ENCODE measurements around the gene CXCL9. TPM values are rescaled to one million over a fixed set of nuclear protein-coding genes. Genes with fewer than 3 reads are reported as not detected.
A peak's percentile ranks its signal among the peaks of the same experiment; 100 is the strongest.
"Not testable (repeated sequence)": the region's sequence is repeated elsewhere in the genome, so short reads cannot be mapped to it uniquely, and the experiment has no call there.

Gene CXCL9
- total RNA-seq, 1 experiment from 2014 or later, result 0.13 TPM

DNA sequence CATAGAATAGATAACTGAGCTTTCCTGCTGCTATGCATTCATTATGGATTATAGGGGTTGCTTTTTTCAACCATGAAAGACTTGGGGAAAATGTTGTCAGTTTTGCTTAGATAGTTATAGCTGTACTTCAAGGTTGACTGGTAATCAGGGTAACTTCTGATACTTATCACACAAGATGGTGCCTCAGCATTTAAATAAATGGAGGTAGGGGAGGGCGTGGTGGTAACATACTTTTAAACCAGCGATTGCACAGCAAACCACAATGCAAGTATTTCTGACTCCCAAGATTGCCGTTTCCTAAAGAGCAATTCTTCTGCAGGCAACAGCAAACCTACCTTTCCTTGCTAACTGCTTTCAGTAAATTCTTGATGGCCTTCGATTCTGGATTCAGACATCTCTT, 14.7 kb upstream of the CXCL9 start:
- no peak for DNase-seq (ENCODE audit: low read depth, low spot score)

DNA sequence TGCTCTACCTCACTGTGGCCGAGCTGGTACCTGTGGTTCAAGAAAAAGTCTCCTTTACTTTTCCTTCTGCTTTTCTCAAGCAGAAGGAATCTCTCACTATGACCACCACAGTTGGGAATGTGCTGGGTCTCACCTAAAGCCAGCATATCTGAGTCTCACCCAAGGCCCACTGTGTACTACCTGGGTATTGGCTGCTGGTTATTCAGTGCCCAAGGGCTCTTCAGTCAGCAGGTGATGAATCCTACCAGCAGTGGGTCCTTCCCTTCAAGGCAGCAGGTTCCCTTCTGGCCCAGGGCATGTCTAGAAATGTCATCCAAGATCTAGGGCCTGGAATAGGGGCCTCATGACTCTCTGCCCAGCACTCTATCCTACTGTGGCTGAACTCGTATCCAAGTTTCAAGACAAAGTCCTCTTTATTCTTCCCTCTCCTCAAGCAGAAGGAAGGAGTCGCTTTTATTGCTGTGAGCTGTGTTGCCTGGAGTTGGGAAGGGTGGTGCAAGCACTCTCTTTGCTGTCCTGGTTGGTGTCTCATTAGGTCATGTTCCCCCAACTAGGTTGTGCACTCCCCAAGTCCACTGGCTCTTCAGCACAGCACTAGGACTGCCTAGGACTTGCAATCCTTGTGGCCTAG, 9.9 kb upstream of the CXCL9 start:
- peak; percentile 60 for DNase-seq (ENCODE audit: low read depth, low spot score)
- in situ Hi-C loops (cut with HindIII; ENCODE audit: low pct_unique_long_range_greater_than_20kb, low sequenced_read_pairs), result no loop called here

More for the DNA sequence above, 14.7 kb upstream of the CXCL9 start:
- in situ Hi-C loops (cut with HindIII; ENCODE audit: low pct_unique_long_range_greater_than_20kb, low sequenced_read_pairs), result no loop called here

DNA sequence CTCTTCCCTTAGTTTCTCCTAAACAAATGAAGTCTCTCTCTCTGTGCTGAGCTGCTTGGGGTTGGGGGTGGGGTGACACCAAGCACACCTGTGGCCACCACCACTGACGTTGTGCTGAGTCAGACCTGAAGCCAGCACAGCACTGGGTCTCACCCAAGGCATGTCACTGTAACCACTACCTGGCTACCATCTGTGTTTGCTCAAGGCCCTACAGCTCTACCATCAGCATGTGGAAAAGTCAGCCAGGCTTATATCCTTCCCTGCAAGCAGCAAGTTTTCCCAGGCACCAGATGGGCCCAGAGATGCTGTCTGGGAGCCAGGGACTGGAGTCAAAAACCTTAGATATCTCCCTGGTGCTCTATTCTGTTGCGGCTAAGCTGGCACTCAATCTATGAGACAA, 9.1 kb upstream of the CXCL9 start:
- in situ Hi-C loops (cut with HindIII; ENCODE audit: low pct_unique_long_range_greater_than_20kb, low sequenced_read_pairs), result no loop called here
- DNase-seq (ENCODE audit: low read depth, low spot score), result no peak

DNA sequence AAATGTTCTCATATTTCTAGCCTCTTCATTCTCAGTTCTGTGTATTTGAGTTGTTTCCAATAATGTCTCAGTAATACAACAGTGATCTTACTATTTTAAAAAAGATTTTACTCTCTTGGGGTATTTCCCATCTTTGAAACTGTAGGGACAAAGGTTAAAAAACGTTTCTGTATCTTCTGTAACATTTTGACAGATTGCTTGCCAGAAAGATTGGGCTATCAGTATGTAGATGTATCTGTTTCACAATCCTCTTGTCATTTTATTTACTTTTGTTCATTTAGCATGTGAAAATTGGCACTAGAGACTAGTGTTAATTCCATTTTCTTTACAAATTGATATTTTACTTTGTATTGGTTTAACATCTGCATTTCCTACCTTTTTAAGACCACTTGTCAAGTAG, 6.2 kb upstream of the CXCL9 start:
- no peak for DNase-seq (ENCODE audit: low read depth, low spot score)
- in situ Hi-C loops (cut with HindIII; ENCODE audit: low pct_unique_long_range_greater_than_20kb, low sequenced_read_pairs), result no loop called here

DNA sequence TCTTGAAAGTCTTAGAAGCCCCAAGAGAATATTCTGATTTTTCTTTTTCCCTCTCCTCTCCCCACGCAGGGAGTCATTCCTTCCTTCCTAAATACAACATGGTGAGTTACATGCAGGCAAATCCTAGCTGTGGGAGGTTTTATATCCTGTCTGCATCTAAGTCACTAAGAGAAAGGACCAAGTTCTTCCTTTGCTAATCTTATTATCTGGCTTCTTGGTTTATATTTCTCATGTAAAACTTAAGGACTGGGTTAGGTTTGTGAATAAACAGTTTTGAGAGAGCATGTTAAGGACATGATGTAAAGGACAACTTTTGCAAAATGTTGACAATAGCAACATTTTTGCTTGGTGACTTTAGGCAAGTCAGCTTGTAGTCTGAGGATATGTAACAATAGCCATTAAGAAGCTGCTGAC, 5.1 kb upstream of the CXCL9 start:
- in situ Hi-C loops (cut with HindIII; ENCODE audit: low pct_unique_long_range_greater_than_20kb, low sequenced_read_pairs), result no loop called here
- no peak for DNase-seq (ENCODE audit: low read depth, low spot score)

DNA sequence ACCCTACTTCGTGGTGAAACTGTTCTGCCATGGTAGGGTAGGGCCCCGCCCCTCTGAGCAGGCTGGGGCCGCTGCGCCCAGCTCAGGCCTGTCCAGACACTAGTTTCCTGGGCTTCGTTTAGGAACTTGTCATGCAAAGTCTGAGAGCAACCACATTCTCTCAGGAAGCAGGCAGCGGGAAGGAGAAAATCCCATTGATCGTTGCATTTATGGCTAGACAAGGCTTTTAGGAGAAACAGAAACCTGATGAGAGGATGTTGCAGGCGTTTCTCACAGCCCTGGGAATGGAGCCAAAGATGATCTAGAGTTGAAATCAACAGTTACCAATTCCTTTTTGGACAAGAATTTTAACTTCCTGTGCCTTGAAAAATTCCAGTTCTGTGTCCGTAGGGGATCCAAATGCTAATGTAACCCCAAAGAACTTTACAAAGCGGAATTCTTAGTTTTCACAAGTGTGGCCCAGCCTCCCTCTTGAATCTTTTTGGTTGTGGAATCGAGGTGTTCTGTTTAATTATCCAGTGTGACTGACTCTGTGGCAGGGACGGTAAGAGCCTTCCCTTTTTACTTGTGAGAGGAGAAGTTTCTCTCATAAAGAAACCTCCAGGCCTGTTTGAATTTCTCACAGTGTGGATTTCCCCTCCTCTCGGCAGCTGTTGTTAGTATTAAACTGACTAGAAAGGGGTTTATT, 4.5 kb upstream of the CXCL9 start:
- in situ Hi-C loops (cut with HindIII; ENCODE audit: low pct_unique_long_range_greater_than_20kb, low sequenced_read_pairs), result no loop called here
- no peak for DNase-seq (ENCODE audit: low read depth, low spot score)

DNA sequence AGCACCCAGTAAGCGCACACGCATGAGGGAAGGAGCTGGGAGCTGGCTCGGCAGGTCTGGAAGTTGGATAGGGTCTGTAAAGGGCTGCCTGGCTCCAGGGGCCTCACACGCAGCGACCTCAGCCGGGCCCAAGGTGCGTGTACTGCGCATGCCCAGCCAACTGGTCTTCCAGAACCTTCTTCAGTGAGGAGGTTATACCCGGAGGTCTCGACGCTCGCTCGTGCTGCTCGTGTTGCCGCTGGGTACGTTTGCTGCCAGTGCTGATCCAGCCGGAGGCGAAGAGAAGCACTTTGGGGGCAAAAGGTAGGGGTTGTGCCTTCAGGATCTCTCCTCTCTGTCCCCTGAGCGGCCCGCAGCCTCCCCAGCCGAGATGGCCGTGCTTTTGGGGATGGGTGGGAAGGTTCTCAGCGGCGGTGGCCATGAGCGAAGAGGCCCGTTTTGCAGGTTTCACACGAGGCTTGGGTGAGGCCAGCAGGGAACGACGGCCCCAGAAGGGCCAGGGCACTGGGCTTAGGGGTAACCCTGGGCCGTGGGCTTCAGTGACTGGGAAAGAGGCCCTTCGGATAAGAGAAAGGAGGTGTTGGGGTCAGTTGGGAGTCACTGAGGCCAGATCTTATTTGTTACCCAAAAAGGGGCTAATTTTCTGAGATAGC, 3.8 kb upstream of the CXCL9 start:
- in situ Hi-C loops (cut with HindIII; ENCODE audit: low pct_unique_long_range_greater_than_20kb, low sequenced_read_pairs), result no loop called here
- DNase-seq (ENCODE audit: low read depth, low spot score), result no peak

DNA sequence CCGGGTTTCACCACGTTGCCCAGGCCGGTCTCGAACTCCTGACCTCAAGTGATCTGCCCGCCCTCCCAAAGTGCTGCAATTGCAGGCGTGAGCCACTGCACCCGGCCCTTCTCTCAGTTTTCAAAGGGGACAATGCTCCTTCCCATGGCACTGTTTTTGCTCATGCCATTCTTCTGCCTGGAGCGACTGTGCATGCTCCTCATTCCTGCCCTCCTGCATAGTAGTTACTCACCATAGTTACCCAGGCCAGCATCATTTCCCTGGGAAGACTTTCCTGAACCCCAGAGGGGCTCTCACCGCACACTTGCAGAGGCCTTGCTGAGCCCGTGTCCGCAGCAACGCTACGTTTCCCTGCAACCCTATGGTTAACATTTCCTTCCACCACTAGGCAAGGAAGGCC, 3.3 kb upstream of the CXCL9 start:
- no peak for DNase-seq (ENCODE audit: low read depth, low spot score)
- in situ Hi-C loops (cut with HindIII; ENCODE audit: low pct_unique_long_range_greater_than_20kb, low sequenced_read_pairs), result no loop called here

DNA sequence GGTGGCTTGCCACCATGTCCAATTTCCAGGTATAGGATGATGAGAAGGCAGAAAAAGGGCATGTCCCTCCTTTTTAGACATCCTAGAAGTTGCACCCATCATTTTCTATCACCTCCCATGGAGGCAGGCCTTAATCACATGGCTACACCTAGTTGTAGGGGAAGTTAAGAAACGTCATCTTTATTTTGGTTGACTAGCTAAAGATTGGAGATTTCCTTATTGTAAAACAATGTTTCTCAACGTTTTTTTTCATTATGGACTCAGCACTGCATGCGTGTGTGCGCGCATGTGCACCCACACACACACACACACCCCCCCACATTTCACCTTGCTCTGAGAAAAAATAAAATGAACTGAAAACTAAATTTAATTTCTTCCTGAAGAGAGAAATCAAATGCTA, 2.0 kb upstream of the CXCL9 start:
- no peak for DNase-seq (ENCODE audit: low read depth, low spot score)
- in situ Hi-C loops (cut with HindIII; ENCODE audit: low pct_unique_long_range_greater_than_20kb, low sequenced_read_pairs), result no loop called here

DNA sequence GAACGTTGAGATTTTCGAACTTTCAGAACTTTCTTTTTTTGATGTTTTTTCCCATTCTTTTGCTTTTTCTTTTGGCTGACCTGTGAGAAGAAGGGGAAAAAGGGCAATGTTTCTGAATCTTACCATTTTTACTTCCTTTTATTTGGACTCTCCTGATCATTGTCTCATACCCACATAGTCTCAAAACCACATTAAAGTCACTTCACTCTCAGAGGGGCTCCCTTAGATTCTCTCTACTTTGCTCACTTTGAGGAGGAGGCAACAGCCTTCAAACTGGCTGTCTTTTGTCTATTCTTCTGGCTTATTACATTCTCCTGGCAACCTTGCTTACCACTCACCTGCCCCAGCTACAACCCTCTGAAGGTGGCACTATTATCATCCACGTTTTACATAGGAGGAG, 3.7 kb downstream of the CXCL9 start:
- DNase-seq (ENCODE audit: low read depth, low spot score), result no peak
- in situ Hi-C loops (cut with HindIII; ENCODE audit: low pct_unique_long_range_greater_than_20kb, low sequenced_read_pairs), result no loop called here

DNA sequence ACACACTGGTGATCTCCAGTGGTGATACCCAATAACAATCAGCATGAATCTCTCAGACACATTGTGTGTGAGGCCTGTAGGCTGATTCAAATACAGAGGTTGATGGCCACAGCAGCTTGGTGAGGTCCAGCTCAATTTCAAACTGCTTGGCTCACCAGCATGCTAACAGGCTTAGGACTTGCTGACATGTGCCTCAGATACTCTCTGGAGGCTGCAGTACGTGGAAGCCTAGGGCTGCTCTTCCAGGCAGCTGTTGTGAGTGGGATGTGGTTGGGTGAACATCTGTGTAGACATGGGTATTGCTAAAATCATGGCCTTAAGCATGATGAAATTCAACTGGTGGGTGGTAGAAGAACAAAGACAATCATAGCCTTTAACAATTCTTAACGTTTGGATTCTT, 4.3 kb downstream of the CXCL9 start:
- no peak for DNase-seq (ENCODE audit: low read depth, low spot score)
- in situ Hi-C loops (cut with HindIII; ENCODE audit: low pct_unique_long_range_greater_than_20kb, low sequenced_read_pairs), result no loop called here

DNA sequence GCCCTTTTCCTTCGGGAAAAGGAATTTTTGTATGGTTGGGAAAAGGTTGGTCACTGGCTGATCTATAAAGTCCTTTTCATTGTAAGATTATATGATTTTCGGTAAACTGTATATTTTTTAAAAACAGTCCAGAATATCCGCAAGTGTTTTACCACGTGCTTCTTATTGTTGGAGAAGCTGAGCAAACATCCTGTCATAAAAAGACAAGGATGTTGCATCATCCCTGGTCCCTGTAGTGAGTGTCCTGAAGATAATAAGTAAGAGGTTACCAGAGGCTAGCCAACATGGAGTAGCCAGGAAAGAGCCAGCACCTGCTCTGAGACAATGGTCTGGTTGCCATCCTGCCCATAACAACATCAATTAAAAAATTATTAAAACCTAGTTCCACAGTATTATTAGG, 5.1 kb downstream of the CXCL9 start:
- in situ Hi-C loops (cut with HindIII; ENCODE audit: low pct_unique_long_range_greater_than_20kb, low sequenced_read_pairs), result no loop called here
- DNase-seq (ENCODE audit: low read depth, low spot score), result no peak

DNA sequence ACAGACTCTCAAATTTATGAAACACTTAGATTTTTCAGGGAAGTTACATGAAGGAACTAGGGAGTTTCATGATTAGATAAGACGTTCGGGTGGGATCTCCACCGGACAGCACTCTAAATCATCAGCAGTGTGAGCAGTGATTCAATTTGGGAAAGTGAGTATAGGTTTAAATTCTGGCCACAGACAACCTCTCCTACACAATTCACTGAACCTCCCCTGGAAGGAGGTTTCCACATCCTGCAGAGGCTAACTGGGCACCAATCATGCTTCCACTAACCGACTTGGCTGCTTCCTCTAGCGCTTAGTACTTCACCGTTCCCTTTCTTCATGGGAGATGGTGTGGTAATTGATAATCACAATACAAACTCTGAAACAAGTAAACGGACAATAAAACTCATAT, 5.6 kb downstream of the CXCL9 start:
- no peak for DNase-seq (ENCODE audit: low read depth, low spot score)
- in situ Hi-C loops (cut with HindIII; ENCODE audit: low pct_unique_long_range_greater_than_20kb, low sequenced_read_pairs), result no loop called here

DNA sequence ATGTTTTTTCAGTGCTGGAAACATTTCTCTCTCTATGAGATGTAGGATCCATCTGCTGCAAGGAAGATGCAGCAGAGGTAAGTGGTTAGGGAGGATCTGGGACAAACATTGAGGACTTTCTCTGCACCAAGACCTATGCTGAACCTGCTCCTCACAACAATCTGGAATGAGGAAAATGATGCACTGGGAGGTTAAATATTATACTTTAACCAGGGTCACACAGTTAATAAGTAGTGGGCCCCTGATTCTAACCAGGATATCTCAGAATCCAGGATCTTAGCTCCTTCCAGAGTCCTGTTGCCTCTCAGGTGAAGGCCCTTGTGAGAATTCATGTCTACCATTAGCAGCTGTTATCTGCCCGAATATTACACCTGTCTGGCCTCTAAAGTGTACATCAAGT, 7.0 kb downstream of the CXCL9 start:
- in situ Hi-C loops (cut with HindIII; ENCODE audit: low pct_unique_long_range_greater_than_20kb, low sequenced_read_pairs), result no loop called here
- DNase-seq (ENCODE audit: low read depth, low spot score), result no peak

DNA sequence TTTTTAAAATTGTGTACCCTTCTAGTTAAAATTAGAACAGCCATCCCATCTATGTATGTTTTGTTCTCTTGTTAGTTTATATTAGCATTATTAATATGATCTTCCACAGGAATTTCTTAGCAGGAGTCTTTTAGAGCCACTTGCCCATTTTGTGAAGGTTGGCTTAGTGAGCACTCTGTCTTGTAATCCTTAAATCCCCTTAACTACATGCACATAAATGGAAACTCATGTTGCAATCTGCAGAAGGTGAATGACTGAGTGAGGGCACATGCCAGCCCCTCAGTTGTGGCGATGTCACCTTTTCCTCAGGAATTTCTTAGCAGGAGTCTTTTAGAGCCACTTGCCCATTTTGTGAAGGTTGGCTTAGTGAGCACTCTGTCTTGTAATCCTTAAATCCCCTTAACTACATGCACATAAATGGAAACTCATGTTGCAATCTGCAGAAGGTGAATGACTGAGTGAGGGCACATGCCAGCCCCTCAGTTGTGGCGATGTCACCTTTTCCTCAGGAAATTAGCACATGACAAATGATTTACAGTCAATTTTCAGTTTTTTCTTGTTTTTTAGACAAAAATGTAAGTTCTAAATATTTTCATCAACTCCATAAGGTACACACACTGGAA, 8.7 kb downstream of the CXCL9 start:
- in situ Hi-C loops (cut with HindIII; ENCODE audit: low pct_unique_long_range_greater_than_20kb, low sequenced_read_pairs); DNase-seq (ENCODE audit: low read depth, low spot score): not testable (repeated sequence)

DNA sequence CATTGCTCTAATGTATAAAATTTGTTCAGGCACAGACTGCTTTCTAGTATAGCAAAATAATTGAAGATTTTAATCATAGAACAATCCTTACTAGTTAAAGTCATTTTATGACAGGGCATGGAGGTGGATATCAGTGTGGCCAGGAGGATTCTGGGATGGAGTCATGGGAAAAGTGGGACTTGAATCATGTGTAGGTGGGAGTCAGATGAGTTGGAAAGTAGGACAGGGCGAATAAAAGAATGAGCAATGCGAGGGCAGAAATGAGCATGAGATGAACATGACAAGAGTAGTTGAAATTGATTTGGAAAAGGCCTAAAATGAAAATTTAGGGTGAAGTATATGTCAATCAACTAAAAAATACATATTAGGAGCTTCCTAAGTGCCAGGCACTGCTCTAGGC, 9.4 kb downstream of the CXCL9 start:
- in situ Hi-C loops (cut with HindIII; ENCODE audit: low pct_unique_long_range_greater_than_20kb, low sequenced_read_pairs), result no loop called here
- no peak for DNase-seq (ENCODE audit: low read depth, low spot score)

DNA sequence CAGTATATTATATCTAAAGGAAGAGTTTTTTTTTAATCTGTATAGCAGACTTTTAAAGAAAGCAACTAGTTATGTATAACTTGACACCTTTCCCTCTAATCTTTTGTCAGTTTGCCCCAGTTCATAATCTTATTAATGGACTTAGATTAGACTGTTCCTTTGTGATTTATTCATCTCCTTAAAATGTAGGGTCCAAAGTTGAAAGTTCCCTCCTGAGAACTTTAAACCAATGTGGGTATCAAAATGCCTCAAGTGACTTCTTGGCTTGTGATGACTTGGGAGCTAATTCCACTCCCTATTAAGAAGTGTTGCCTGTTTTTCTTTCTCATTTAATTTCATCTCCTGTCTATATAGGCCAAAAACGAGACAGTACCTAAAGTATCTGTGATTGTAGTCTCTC, 10.2 kb downstream of the CXCL9 start:
- in situ Hi-C loops (cut with HindIII; ENCODE audit: low pct_unique_long_range_greater_than_20kb, low sequenced_read_pairs), result no loop called here
- DNase-seq (ENCODE audit: low read depth, low spot score), result no peak

DNA sequence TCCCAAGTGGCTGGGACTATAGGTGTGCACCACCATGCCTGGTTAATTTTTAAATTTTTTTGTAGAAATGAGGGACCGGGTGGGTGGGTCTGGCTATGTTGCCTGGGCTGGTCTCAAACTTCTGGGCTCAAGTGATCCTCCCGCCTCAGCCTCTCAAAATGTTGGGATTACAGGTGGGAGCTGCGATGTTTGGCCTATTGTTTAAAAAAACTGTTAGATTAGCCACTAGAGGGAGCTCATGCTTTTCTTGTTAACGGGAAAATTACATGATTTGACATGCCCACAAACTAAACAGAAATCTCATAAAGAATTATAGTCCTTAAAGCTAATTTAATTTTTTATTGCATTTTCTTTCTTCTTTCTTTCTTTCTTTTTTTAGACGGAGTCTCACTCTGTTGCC, 11.6 kb downstream of the CXCL9 start:
- DNase-seq (ENCODE audit: low read depth, low spot score), result peak; percentile 67
- in situ Hi-C loops (cut with HindIII; ENCODE audit: low pct_unique_long_range_greater_than_20kb, low sequenced_read_pairs), result no loop called here

DNA sequence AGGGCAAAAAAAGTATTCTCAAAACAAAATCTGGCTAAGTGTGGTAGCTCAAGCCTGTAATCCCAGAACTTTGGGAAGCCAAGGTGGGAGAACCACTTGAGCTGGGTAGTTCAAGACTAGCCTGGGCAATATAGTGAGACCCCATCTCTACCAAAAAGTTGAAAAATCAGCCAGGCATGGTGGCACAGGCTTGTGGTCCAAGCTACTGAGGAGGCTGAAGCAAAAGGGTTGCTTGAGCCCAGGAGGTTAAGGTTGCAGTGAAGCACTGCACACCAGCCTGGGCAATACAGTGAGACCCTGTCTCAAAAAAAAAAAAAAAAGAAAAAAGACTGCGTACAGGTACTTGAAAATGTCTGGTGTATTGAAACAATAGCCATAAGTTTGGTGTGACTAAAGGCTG, 14.8 kb downstream of the CXCL9 start:
- in situ Hi-C loops (cut with HindIII; ENCODE audit: low pct_unique_long_range_greater_than_20kb, low sequenced_read_pairs), result no loop called here
- no peak for DNase-seq (ENCODE audit: low read depth, low spot score)
